ENCODE results near the gene HIVEP3.

HIVEP3 gene

GRCh38 chr1:41523949-41524675 lies 394.6 kb downstream of the HIVEP3 start:
- DNase-seq, result no peak

DNA sequence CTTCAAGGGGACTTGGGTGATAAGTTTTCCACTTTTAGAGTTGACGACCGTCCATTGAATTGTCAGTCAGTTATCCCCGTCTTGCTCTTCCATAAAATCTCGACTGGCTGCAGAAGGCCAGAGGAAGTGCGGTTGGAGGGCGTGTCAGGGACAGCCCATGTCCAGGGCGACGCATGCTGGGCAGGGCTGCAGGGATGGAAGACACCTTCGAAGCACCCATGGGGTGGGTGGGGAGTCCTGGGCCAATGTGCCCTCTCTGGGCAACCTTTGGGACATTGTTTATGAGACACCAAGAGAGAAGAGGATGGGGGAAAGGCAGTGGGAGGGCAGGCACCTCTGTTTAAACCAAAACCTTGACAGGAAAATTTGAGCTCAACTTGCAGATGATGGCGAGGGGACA lies 395.7 kb downstream of the HIVEP3 start:
- no peak for DNase-seq

- no peak for DNase-seq
Observed at GRCh38 chr1:41521766-41522165, 397.0 kb downstream of the HIVEP3 start.

DNA sequence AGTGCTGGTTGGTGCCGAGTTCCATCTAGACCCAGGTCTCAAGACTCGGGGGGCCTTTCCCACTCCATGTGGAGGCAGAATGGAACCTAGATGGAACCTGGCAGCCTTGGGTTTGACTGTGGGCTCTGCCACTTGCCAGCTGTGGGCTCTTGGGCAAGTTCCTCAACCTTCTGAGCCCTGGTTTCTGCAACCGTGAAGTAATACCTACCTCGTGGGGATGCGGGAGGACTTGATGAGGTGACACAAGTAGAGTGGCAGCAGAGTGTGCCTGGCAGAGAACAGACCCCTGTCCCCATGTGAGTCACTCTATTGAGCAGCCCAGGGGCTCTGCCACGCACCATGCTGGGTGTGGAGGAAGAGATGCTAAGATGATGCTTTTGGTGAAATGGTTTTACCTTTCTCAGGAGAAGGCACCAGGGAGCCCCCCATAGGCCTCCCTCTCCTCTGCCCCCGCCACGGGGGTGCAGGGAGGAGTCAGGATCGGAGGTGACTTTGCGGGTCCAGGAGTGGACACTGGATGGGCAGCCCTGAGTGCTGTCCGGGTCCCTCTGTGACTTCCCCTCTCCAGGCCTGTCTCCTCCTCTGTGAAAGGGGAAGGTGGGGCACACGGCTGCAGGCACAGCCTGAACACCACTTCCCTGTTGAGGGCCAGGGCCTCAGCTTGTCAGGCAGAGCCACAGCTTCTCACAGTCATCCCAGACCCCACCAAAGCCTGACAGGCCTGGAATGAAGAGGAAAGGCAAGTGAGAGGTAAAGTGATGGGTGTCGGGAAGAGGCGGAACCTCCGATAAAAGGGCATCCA lies 397.6 kb downstream of the HIVEP3 start:
- DNase-seq, result no peak

- no peak for DNase-seq
Observed at GRCh38 chr1:41519667-41520066, 399.1 kb downstream of the HIVEP3 start.

GRCh38 chr1:41518471-41518870 lies 400.3 kb downstream of the HIVEP3 start:
- no peak for DNase-seq

- DNase-seq, result no peak
Observed at GRCh38 chr1:41517062-41517438, 401.7 kb downstream of the HIVEP3 start.

DNA sequence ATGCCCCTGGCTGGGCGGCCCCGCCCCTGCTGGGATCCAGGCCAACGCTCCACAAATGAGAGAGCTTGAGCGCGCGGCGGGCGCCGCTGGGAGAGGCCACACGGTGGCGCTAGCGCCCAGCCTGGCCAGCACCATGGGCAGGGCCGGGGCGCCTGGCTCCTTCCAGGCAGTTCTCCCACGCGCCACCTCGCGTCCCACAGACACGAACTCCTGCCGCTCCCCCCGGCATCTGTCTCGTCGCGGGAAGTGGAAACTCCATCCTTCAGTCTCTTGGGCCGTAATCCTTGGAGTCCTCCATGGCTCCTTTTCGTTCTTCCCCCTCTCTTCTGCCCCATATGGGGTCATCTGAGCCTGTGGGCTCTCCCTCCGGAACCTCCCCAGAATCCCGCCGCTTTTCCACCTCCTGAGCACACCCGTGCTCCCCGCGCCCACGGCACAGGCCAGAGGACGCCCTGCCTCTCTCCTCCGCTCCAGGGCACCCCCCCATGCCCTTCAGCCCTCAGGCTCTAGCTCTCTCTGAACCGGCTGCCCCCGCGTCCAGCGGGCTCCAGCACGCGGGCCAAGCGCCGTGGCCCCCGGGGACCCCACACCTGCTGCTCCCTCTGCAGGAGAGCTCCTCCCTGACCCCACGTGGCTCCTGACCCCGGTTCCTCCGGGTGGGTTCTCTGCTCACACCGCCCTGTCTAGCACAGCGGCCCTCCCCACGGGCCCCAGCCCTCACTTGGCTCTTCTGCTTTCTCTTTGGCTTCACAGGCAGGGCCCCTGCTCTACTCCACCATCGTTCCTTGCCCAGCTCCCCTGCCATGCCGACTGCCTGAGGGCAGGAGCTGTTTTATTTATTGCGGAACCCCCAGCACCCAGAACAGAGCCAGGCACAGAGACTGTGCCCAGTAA lies 402.3 kb downstream of the HIVEP3 start:
- peak; percentile 43 for DNase-seq

DNA sequence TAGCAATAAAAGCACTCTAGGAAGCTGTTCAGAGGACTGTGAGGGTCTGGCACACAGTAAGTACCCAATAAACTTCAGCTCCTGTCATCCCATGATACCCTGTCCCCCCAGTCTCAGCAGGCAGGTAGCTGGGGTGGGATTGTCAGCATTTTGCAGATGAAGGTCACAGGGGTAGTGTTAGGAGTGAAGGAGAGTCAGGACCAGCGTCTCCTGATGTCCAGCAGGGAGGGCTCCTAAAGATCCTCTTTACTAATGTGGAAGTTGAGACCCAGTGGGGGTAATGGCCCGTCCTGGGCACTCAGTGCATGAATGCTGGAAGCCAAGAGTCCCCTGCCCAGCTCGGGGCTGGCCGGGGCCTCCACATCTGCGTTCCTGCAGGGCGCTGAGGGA lies 402.9 kb downstream of the HIVEP3 start:
- DNase-seq, result no peak

GRCh38 chr1:41515131-41515678 lies 403.5 kb downstream of the HIVEP3 start:
- DNase-seq, result no peak

- DNase-seq, result no peak
Observed at GRCh38 chr1:41514381-41514780, 404.3 kb downstream of the HIVEP3 start.

DNA sequence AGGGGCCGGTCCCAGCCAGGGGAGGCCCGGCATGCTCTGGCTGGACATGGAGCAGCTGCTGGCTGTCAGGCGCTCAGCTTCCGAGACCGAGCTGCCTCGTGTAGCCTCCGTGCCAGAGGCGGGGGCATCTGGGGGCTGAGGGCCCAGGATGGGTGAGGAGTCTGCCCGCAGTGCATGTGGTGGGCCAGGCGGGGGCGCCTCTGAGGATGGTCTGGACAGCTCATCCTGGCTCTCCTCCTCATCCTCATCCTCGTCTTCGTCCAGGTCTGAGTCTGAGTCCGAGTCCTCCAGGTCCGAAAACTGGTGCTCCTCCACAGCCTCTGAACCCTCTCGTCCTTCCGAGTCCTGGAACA lies 405.4 kb downstream of the HIVEP3 start:
- no peak for DNase-seq

- DNase-seq, result no peak
Observed at GRCh38 chr1:41512701-41513382, 405.9 kb downstream of the HIVEP3 start.

DNA sequence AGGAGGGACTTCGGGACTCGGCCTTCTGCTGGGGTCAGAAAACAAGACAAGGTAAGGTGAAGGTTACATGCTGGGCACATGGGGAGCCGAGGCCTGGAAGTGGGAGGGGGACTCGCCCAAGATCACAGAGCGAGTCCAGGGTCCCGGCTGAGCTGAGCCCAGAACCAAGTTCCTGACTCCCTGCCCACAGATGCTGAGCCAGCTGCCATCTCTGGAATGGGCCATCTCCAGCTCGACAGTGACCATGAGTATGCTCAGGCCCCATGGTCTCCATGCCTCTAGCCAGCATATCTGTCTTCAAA lies 407.5 kb downstream of the HIVEP3 start:
- DNase-seq, result no peak

- DNase-seq, result no peak
Observed at GRCh38 chr1:41510531-41511238, 408.0 kb downstream of the HIVEP3 start.

DNA sequence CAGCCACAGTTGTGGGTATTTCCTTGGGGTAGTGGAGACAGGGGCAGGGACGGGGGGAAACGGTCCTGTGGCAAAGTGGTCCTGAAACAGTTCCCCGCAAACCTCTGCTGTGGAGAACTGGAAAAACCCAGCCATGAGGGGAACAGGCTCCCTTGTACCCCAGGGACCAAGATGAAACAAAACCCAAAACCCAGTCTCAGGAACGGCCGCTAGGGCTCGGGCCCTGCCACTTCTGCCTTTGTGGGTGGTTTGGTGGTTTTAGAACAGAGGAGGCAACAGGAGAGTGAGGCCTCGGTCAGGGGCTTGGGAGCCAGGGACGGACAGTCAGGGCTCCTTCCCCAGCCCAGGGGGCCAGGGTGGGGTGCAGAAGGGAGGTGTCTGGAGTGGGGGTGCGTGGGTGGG lies 409.5 kb downstream of the HIVEP3 start:
- no peak for DNase-seq

- DNase-seq, result no peak
Observed at GRCh38 chr1:41508290-41508689, 410.4 kb downstream of the HIVEP3 start.

GRCh38 chr1:41507836-41508235 lies 410.9 kb downstream of the HIVEP3 start:
- no peak for DNase-seq

GRCh38 chr1:41507110-41507720 lies 411.5 kb downstream of the HIVEP3 start:
- DNase-seq, result no peak

- DNase-seq, result no peak
Observed at GRCh38 chr1:41504114-41505035, 414.3 kb downstream of the HIVEP3 start.
